Pancreas (tissue), 10 donors: Measurements from ENCODE around the gene NPAS2. TPM values are rescaled to one million over a fixed set of nuclear protein-coding genes. Genes with fewer than 3 reads are reported as not detected.

Source experiments
- ATAC-seq, 4 donors: fragments of 200-7000 bp; cut with Tn5 transposase; one replicate each; pipeline versions ENCODE4 v1.8.0 to v1.9.1; 2020; ENCODE audit warnings: mild to moderate bottlenecking in 4 of 4, moderate library complexity in 4 of 4
- DNase-seq, 6 donors: peaks; one replicate each; pipeline ENCODE4 v3.0.0-alpha.2; 2020
- FAIRE-seq: peaks from 2 replicates; lab custom pipeline; 2012; peaks lifted over from hg19 to GRCh38; lab: Jason Lieb, UNC
- H3K27ac ChIP-seq, 4 donors: fragments of 200-600 bp; sonication (generic); 1 replicate in 3 of 4; 2 replicates in 1 of 4; pipeline versions ENCODE4 v1.5.0 to v1.8.0; 2020
- H3K27me3 ChIP-seq, 4 donors: fragments of 200-600 bp; one replicate each; pipeline ENCODE4 v1.8.0; 2021
- H3K36me3 ChIP-seq, 3 donors: fragments of 200-600 bp; sonication (generic) in 1 of 3; one replicate each; pipeline versions ENCODE4 v1.5.0 to v1.8.0; 2020 to 2021
- H3K4me1 ChIP-seq, 3 donors: fragments of 200-600 bp; one replicate each; pipeline ENCODE4 v1.8.0; 2021
- H3K4me3 ChIP-seq, 4 donors: fragments of 200-600 bp; sonication (generic) in 2 of 4; one replicate each; pipeline versions ENCODE4 v1.5.0 to v1.8.0; 2020 to 2021
- H3K9me3 ChIP-seq, 4 donors: fragments of 200-600 bp; one replicate each; pipeline ENCODE4 v1.8.0; 2021
- WGBS, 2 donors: extraction: QIAGEN DNeasy Blood & Tissue Kit; methylation state at CpG; one replicate each; pipeline ENCODE4 v1.1.7; 2013; 5-methylcytosine and 5-hydroxymethylcytosine counted together
- intact Hi-C, 3 donors: fragments of 100-400 bp; cut with DNase I; formaldehyde crosslinking; loops; one replicate each; pipeline versions ENCODE4 v1.11.1 to v1.14.2; 2022
- polyA plus RNA-seq, 2 donors: library from polyadenylated mRNA; stranded (reverse); fragments of 200-250 nt; gene quantifications; one replicate each; pipeline ENCODE4 v1.2.3, GENCODE V29; 2013
- total RNA-seq, 6 donors: library from RNA; stranded (reverse); fragmentation: NEBNext Ultra II Directional in 4 of 6; extraction: Animal tissue kit (Norgen Biotek cat#: 25700) in 4 of 6; gene quantifications; one replicate each; pipeline versions ENCODE4 v1.2.1 to v1.2.4, GENCODE V29; 2021 to 2023
- TF ChIP-seq, protein P1 (sequence below), 4 donors: fragments of 200-600 bp; sonication (generic) in 3 of 4; IDR thresholded peaks; one replicate each; pipeline versions ENCODE4 v1.5.0 to v1.8.0; 2021; ENCODE audit warnings: antibody characterized with exemption in 4 of 4
- donor health status: healthy with polysubstance abuse.
- donor health status: DM: no; HTN: no; CAD: no; lungs with moderate emphysema.
- donor health status: DM: no; HTN: no; CAD: no.
- donor health status: control.
- donor health status: control.
- donor health status: Bipolar disorder and iron deficiency.
- donor health status: DM: yes; HTN: yes; CAD: no.
- donor health status: DM: no; HTN: no; CAD: no.
- donor health status: DM: no; HTN: no; CAD: no.
- donor health status: DM: yes; HTN: yes; CAD: no.

NPAS2 gene, protein sequence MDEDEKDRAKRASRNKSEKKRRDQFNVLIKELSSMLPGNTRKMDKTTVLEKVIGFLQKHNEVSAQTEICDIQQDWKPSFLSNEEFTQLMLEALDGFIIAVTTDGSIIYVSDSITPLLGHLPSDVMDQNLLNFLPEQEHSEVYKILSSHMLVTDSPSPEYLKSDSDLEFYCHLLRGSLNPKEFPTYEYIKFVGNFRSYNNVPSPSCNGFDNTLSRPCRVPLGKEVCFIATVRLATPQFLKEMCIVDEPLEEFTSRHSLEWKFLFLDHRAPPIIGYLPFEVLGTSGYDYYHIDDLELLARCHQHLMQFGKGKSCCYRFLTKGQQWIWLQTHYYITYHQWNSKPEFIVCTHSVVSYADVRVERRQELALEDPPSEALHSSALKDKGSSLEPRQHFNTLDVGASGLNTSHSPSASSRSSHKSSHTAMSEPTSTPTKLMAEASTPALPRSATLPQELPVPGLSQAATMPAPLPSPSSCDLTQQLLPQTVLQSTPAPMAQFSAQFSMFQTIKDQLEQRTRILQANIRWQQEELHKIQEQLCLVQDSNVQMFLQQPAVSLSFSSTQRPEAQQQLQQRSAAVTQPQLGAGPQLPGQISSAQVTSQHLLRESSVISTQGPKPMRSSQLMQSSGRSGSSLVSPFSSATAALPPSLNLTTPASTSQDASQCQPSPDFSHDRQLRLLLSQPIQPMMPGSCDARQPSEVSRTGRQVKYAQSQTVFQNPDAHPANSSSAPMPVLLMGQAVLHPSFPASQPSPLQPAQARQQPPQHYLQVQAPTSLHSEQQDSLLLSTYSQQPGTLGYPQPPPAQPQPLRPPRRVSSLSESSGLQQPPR
- total RNA-seq (10 to 100 TPM; 27.2 to 46.3 (median 32.7) TPM), polyA plus RNA-seq (10 to 100 TPM; 20.6 to 35.3 TPM)

DNA sequence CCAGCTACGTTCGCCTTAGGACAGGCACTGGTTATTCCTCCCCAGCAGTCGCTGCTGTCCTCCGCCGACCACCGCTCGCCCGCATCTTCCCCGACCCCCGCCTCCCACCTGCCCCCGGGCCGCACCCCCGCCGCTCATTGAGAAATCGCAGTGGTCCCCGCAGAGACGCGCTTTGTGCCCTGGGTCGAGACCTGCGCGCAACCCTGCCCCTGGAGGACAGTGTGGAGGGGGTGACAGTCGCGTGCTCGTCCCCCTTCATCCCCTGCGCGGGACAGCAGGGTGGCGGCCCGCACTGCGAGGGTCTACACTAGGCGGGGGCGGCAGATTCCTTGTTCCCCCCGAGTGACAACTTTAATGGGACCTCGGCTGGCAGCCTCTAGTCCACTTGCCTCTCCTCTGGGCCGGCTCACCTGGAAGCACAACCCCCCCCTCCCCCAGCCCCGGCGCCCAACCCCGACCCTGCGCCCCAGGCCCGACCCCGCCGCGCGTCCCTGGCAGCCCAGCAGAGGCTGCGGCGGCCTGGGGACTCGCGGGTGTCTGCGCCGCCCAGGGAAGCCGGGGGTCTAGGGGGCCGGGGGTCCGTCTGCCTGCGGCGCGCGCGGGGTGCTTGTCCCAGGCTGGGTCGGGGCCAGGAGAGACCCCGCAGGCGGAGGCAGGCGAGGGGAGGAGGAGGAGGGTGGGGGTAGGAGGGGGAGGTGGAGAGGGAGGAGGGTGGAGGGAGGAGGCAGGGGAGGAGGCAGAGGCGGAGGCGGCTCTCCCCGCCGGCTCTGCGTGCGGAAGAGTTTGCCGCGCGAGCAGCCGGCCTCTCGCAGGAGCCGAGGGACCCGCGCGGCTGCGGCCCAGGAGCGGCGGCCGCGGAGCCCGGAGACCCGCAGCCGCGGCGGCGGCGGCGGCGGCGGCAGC, at the start of gene NPAS2:
NPAS2 (plus strand) TSS at position 770 of the 903 bp plus-strand sequence. CDS start 84,616 bp downstream, outside the sequence.
- Histone ChIP-seq H3K36me3 (no peaks in the 10 kb centered on the region), H3K27ac (peak within 1 kb of the TSS; percentile 73 to 94 (median 88)), H3K4me1 (peaks cover 9 to 39% (median 22%) of the 10 kb centered on the region in 3 donors), H3K9me3 (no peaks in the 10 kb centered on the region), H3K4me3 (peak within 1 kb of the TSS; percentile 59 to 86 (median 78)), H3K27me3 (no peaks in the 10 kb centered on the region)
- DNase-seq: peak; percentile 58 to 84 (median 69)
- TF ChIP-seq, protein P1, sequence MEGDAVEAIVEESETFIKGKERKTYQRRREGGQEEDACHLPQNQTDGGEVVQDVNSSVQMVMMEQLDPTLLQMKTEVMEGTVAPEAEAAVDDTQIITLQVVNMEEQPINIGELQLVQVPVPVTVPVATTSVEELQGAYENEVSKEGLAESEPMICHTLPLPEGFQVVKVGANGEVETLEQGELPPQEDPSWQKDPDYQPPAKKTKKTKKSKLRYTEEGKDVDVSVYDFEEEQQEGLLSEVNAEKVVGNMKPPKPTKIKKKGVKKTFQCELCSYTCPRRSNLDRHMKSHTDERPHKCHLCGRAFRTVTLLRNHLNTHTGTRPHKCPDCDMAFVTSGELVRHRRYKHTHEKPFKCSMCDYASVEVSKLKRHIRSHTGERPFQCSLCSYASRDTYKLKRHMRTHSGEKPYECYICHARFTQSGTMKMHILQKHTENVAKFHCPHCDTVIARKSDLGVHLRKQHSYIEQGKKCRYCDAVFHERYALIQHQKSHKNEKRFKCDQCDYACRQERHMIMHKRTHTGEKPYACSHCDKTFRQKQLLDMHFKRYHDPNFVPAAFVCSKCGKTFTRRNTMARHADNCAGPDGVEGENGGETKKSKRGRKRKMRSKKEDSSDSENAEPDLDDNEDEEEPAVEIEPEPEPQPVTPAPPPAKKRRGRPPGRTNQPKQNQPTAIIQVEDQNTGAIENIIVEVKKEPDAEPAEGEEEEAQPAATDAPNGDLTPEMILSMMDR (IDR thresholded peaks at IDR 0.05): no peak
- ATAC-seq: peak; percentile 49 to 72 (median 56)
- FAIRE-seq: no peak
- 0 to 1% methylated on average over 42 to 91 of the region's 91 CpGs for WGBS, 2 donors
- intact Hi-C loops: no loop called here

DNA sequence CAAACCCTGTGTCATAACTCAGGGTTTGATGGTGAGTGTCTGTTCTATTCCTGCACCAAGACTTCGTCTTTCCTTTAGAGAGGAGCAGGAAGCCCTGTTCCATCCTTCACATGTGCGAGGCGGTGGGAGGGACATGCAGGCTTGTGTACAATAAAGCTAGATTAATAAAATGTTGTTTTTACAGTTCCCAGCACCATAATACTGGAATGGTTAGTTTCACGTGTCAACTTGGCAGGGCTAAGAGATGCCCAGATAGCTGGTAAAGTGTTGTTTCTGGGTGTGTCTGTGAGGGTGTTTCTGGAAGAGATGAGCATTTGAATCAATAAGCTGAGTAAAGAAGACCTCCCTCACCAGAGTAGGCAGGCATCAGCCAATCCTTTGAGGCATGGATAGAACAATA, 48.8 kb upstream of the NPAS2 start:
- TF ChIP-seq, protein P1 (IDR thresholded peaks at IDR 0.05): no peak
- no peak for FAIRE-seq
- DNase-seq: no peak
- no peak overlapping the region for H3K4me3 ChIP-seq
- ATAC-seq: no peak
- WGBS, 2 donors: 86 to 94% methylated on average over 4 of the region's 4 CpGs
- H3K27ac ChIP-seq: no peak overlapping the region
- H3K4me1 ChIP-seq: no peaks in the 10 kb centered on the region
- H3K27me3 ChIP-seq: no peaks in the 10 kb centered on the region
- no peaks in the 10 kb centered on the region for H3K9me3 ChIP-seq
- H3K36me3 ChIP-seq: no peaks in the 10 kb centered on the region
- intact Hi-C loops: no loop called here

- Histone ChIP-seq H3K9me3 (no peaks in the 10 kb centered on the region), H3K27ac (no peak overlapping the region), H3K27me3 (no peaks in the 10 kb centered on the region), H3K36me3 (no peaks in the 10 kb centered on the region), H3K4me1 (no peaks in the 10 kb centered on the region), H3K4me3 (no peak overlapping the region)
- no peak for DNase-seq
- intact Hi-C loops: no loop called here
- no peak for ATAC-seq
- WGBS, 2 donors: 85 to 92% methylated on average over 4 of the region's 4 CpGs
- no peak for FAIRE-seq
- TF ChIP-seq, protein P1 (IDR thresholded peaks at IDR 0.05): no peak
These were observed 46.4 kb upstream of the NPAS2 start for GRCh38 chr2:100773538-100773937.

GRCh38 chr2:100776445-100776844, 43.5 kb upstream of the NPAS2 start:
- Histone ChIP-seq H3K9me3 (no peaks in the 10 kb centered on the region), H3K36me3 (no peaks in the 10 kb centered on the region), H3K27me3 (no peaks in the 10 kb centered on the region), H3K4me3 (no peak overlapping the region), H3K4me1 (no peaks in the 10 kb centered on the region), H3K27ac (no peak overlapping the region)
- no peak for DNase-seq
- TF ChIP-seq, protein P1 (IDR thresholded peaks at IDR 0.05): no peak
- no peak for FAIRE-seq
- no peak for ATAC-seq
- intact Hi-C loops: no loop called here
